GM21360 (cell line): Measurements from ENCODE around the gene XPOT.
"Not testable (repeated sequence)": the region's sequence is repeated elsewhere in the genome, so short reads cannot be mapped to it uniquely, and the experiment has no call there.

Source experiments
- ATAC-seq: cut with Tn5 transposase; IDR thresholded peaks from one replicate; pipeline ENCODE4 v1.9.1; 2021; ENCODE audit warnings: mild to moderate bottlenecking, moderate library complexity; ENCODE audit not compliant: unreplicated experiment

The XPOT gene

GRCh38 chr12:64403707-64404469 is at the start of gene XPOT:
Gene XPOT (plus strand): TSS chr12:64404392. CDS start chr12:64410036, 5,644 bp downstream.
- ATAC-seq, result peak; percentile 98

- not testable (repeated sequence) for ATAC-seq
Measured at GRCh38 chr12:64356209-64356608, 48.0 kb upstream of the XPOT start.

GRCh38 chr12:64361173-64361572 is 43.0 kb upstream of the XPOT start:
- not testable (repeated sequence) for ATAC-seq

GRCh38 chr12:64362721-64363305 is 41.4 kb upstream of the XPOT start:
- no peak for ATAC-seq

GRCh38 chr12:64383675-64384074 is 20.5 kb upstream of the XPOT start:
- no peak for ATAC-seq

GRCh38 chr12:64385019-64385418 is 19.2 kb upstream of the XPOT start:
- no peak for ATAC-seq

GRCh38 chr12:64385468-64385867 is 18.7 kb upstream of the XPOT start:
- no peak for ATAC-seq

GRCh38 chr12:64387197-64387816 is 16.9 kb upstream of the XPOT start:
- no peak for ATAC-seq

GRCh38 chr12:64389154-64389553 is 15.0 kb upstream of the XPOT start:
- no peak for ATAC-seq

GRCh38 chr12:64390275-64390851 is 13.8 kb upstream of the XPOT start, which contains the start of gene C12orf56:
Gene C12orf56 (minus strand): TSS chr12:64390758. CDS start chr12:64390565, 193 bp downstream.
- ATAC-seq, result no peak

- ATAC-seq, result no peak
Measured at GRCh38 chr12:64392221-64392620, 12.0 kb upstream of the XPOT start.

- ATAC-seq, result no peak
Measured at GRCh38 chr12:64395739-64396138, 8.5 kb upstream of the XPOT start.

- no peak for ATAC-seq
Measured at GRCh38 chr12:64400041-64400440, 4.2 kb upstream of the XPOT start.

- no peak for ATAC-seq
Measured at GRCh38 chr12:64402181-64402580, 2.0 kb upstream of the XPOT start.

- ATAC-seq, result peak; percentile 32
Measured at GRCh38 chr12:64404470-64405256, 471 bp downstream of the XPOT start.

- no peak for ATAC-seq
Measured at GRCh38 chr12:64407342-64408223, 3.4 kb downstream of the XPOT start.

- no peak for ATAC-seq
Measured at GRCh38 chr12:64411427-64411826, 7.2 kb downstream of the XPOT start.

GRCh38 chr12:64412459-64412858 is 8.3 kb downstream of the XPOT start:
- no peak for ATAC-seq

GRCh38 chr12:64413884-64414283 is 9.7 kb downstream of the XPOT start:
- ATAC-seq, result no peak

GRCh38 chr12:64418209-64418608 is 14.0 kb downstream of the XPOT start:
- ATAC-seq, result no peak
